Measurements from ENCODE around the gene TPST2. TPM values are rescaled to one million over a fixed set of nuclear protein-coding genes. Genes with fewer than 3 reads are reported as not detected.

The TPST2 gene
- total and polyA plus RNA-seq, 10 of the 15 experiments (the other 5 are each of a cell fraction or from before 2014, with no cell fraction given), result 6.3 to 33.7 (median 28.4) TPM

- no peak for TF ChIP-seq ATF7 (IDR thresholded peaks at IDR 0.05; ENCODE audit: low read depth)
- TF ChIP-seq SMC3 (IDR thresholded peaks at IDR 0.05; ENCODE audit: borderline replicate concordance, low read length), result no peak
- ChIA-PET SMC1A (ENCODE audit: uncharacterized antibody, unreplicated experiment) (no interaction called here), CTCF (interaction anchor here (0.7 to 1.5 kb wide), 2 partner anchors 9 to 13 kb away, joined by 4 to 5 read pairs; no protein-coding TSS in a partner anchor), POLR2A (interaction anchor here (0.6 to 1.1 kb wide), 2 partner anchors 9 to 45 kb away, joined by 3 to 5 read pairs; no protein-coding TSS in a partner anchor), RAD21 (ENCODE audit: unreplicated experiment) (interaction anchor here (0.6 kb wide), 1 partner anchor 173 kb away, joined by 3 read pairs; no protein-coding TSS in a partner anchor)
- intact Hi-C loops (cut with micrococcal nuclease; ENCODE audit: unreplicated experiment) (no loop called here), in situ Hi-C loops (cut with MboI) (no loop called here)
- Histone ChIP-seq H4K20me1 (ENCODE audit: control insufficient read depth, insufficient read depth) (no peaks in the 10 kb centered on the region), H3K27me3 (replicated peaks in 1 of 2; ENCODE audit: control insufficient read depth in 2 of 2, insufficient read depth in 2 of 2, low read length in 1 of 2) (no peaks in the 10 kb centered on the region), H3K4me2 (ENCODE audit: control insufficient read depth, insufficient read depth) (no peak overlapping the region), H2AFZ (ENCODE audit: control insufficient read depth, low read depth, low read length) (no peak overlapping the region), H3K27ac (ENCODE audit: control insufficient read depth, insufficient read depth) (no peak overlapping the region), H3K4me3 (no peak overlapping the region), H3K4me1 (ENCODE audit: control insufficient read depth, insufficient read depth, low read length) (no peaks in the 10 kb centered on the region; the same call in 1 of the 2 replicates), H3K9ac (ENCODE audit: control insufficient read depth, insufficient read depth, low read length) (no peak overlapping the region), H3K9me3 (replicated peaks; ENCODE audit: control insufficient read depth, insufficient read depth, low read length) (no peaks in the 10 kb centered on the region), H3K79me2 (ENCODE audit: control insufficient read depth, insufficient read depth, low read length) (no peaks in the 10 kb centered on the region), H3K36me3 (ENCODE audit: control insufficient read depth in 2 of 2, insufficient read depth in 2 of 2, low read length in 1 of 2) (peaks cover 2 to 6% of the 10 kb centered on the region in 2 experiments; a peak in 2 of 4 replicates)
- no TSS peak for BruUV-seq (replicated peaks)
- ATAC-seq (no peak), FAIRE-seq (no peak), DNase-seq (ENCODE audit: low read depth, low spot score) (no peak)
- WGBS (ENCODE audit: insufficient coverage, insufficient replicate concordance, low lambda C conversion rate, missing lambda C conversion rate), result 98% methylated on average over 5 of the region's 5 CpGs
Measured at GRCh38 chr22:26545827-26546226, 44.1 kb downstream of the TPST2 start.

DNA sequence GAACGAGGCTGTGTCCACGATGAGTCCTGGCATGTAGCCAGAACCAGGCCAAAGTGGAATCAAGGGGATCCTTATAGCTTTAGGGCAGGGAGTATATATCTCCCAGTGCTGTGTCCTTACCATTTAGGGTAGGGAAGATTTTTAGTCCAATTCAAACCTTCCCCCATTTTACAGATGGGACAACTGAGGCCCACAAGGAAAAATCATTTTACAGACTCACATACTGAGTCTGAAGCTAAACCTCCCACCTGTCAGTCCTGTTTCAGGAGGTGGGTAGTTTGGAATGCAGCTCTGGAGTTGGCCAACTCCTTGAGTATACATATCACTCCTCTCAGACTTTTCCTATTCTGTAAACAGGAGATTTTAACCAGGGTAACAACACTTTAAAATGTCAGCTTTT is 44.5 kb downstream of the TPST2 start:
- POLR2A ChIA-PET, result interaction anchor here (0.6 kb wide), 1 partner anchor 46 kb away, joined by 5 read pairs; no protein-coding TSS in a partner anchor
- in situ Hi-C loops (cut with MboI), result no loop called here

More for the DNA sequence above, 44.5 kb downstream of the TPST2 start:
- H2AFZ ChIP-seq (ENCODE audit: control insufficient read depth, low read depth, low read length), result no peak overlapping the region
- no peak for ATAC-seq
- 98% methylated on average over 2 of the region's 2 CpGs for WGBS (ENCODE audit: insufficient coverage, insufficient replicate concordance, low lambda C conversion rate, missing lambda C conversion rate)
- intact Hi-C loops (cut with micrococcal nuclease; ENCODE audit: unreplicated experiment), result no loop called here
- H3K4me1 ChIP-seq (ENCODE audit: control insufficient read depth, insufficient read depth, low read length), result no peaks in the 10 kb centered on the region; the same call in 1 of the 2 replicates
- no peaks in the 10 kb centered on the region for H3K79me2 ChIP-seq (ENCODE audit: control insufficient read depth, insufficient read depth, low read length)
- CTCF ChIA-PET, result interaction anchor here (1.5 kb wide), 1 partner anchor 9 kb away, joined by 5 read pairs; no protein-coding TSS in a partner anchor
- DNase-seq (ENCODE audit: low read depth, low spot score), result no peak
- SMC1A ChIA-PET (ENCODE audit: uncharacterized antibody, unreplicated experiment), result no interaction called here
- H3K27ac ChIP-seq (ENCODE audit: control insufficient read depth, insufficient read depth), result no peak overlapping the region
- H3K4me2 ChIP-seq (ENCODE audit: control insufficient read depth, insufficient read depth), result no peak overlapping the region
- H3K36me3 ChIP-seq (ENCODE audit: control insufficient read depth in 2 of 2, insufficient read depth in 2 of 2, low read length in 1 of 2), result peaks cover 2 to 10% of the 10 kb centered on the region in 2 experiments; a peak in 3 of 4 replicates
- BruUV-seq (replicated peaks), result no TSS peak
- H3K9me3 ChIP-seq (replicated peaks; ENCODE audit: control insufficient read depth, insufficient read depth, low read length), result no peaks in the 10 kb centered on the region
- H4K20me1 ChIP-seq (ENCODE audit: control insufficient read depth, insufficient read depth), result no peaks in the 10 kb centered on the region
- RAD21 ChIA-PET (ENCODE audit: unreplicated experiment), result interaction anchor here (0.6 kb wide), 1 partner anchor 173 kb away, joined by 3 read pairs; no protein-coding TSS in a partner anchor
- no peak overlapping the region for H3K9ac ChIP-seq (ENCODE audit: control insufficient read depth, insufficient read depth, low read length)
- H3K27me3 ChIP-seq (replicated peaks in 1 of 2; ENCODE audit: control insufficient read depth in 2 of 2, insufficient read depth in 2 of 2, low read length in 1 of 2), result no peaks in the 10 kb centered on the region
- H3K4me3 ChIP-seq, result no peak overlapping the region
- TF ChIP-seq TAF1 (IDR thresholded peaks at IDR 0.05; ENCODE audit: borderline replicate concordance, low read depth, low read length) (no peak), PAX5 (IDR thresholded peaks at IDR 0.05; ENCODE audit: borderline replicate concordance, low read depth, low read length) (no peak), RAD51 (IDR thresholded peaks at IDR 0.05) (no peak), IKZF2 (IDR thresholded peaks at IDR 0.05) (no peak), MYC (IDR thresholded peaks at IDR 0.05; ENCODE audit: insufficient read depth, insufficient read length, insufficient replicate concordance, low read length, severe bottlenecking) (no peak), NFYB (IDR thresholded peaks at IDR 0.05; ENCODE audit: insufficient read depth, low read depth, low read length) (no peak), SKIL (IDR thresholded peaks at IDR 0.05; ENCODE audit: low read depth, poor library complexity, severe bottlenecking) (no peak)
- no peak for FAIRE-seq
